ENCODE data around the gene PCCA. TPM values are rescaled to one million over a fixed set of nuclear protein-coding genes. Genes with fewer than 3 reads are reported as not detected.

The PCCA gene
- total and polyA plus RNA-seq, 2 of the 13 experiments (the other 11 are each of a cell fraction or from before 2014, with no cell fraction given): 15.0 to 32.2 TPM

DNA sequence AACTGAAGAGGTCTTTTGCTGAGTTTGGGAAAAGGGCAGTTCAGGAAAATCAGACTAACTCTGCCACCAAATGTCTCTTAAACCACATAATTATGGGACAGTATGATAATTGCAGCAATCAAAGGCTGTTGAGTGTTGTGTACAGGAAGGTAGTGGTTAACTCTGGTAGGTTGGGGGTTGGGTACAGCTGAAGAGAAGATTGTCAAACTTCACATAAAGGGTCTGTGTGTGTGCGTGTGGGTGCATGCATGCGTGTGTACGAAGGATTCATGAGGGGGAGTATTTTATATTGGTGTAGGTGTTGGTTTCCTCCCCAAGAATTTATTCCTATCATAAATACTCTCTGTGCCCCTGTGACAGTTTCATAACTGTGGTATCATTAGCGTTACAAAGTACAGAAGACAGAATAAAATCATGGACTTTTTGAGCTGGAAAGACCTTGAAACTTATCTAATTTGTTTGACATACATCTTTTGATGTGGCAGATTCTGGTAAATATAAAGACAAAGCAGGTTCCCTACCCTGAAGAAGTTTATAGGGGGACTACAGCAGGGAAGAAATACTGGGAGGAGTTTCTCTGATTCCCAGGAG is 94.1 kb downstream of the PCCA start:
- POLR2A ChIA-PET: no interaction called here
- DNase-seq (ENCODE audit: low spot score) (peak; percentile 53), ATAC-seq (peak; percentile 56), FAIRE-seq (no peak)
- TF ChIP-seq ZNF260 (CRISPR knock-in tag; IDR thresholded peaks at IDR 0.05; ENCODE audit: borderline replicate concordance, low read depth): no peak
- TF ChIP-seq NCOA2 (CRISPR knock-in tag; IDR thresholded peaks at IDR 0.05): peak; percentile 42; the same call in 1 of the 2 replicates
- TF ChIP-seq MAFK (conservative IDR thresholded peaks at IDR 0.05 in 1 of 2, IDR thresholded peaks at IDR 0.05 in 1 of 2; ENCODE audit: low read length in 2 of 2): peak in 1 of 2 experiments; percentile 10; a peak in 1 of 4 replicates
- TF ChIP-seq MXD4 (CRISPR knock-in tag; IDR thresholded peaks at IDR 0.05): no peak
- no peak for TF ChIP-seq KMT2B (CRISPR knock-in tag; IDR thresholded peaks at IDR 0.05)
- TF ChIP-seq, protein P1, sequence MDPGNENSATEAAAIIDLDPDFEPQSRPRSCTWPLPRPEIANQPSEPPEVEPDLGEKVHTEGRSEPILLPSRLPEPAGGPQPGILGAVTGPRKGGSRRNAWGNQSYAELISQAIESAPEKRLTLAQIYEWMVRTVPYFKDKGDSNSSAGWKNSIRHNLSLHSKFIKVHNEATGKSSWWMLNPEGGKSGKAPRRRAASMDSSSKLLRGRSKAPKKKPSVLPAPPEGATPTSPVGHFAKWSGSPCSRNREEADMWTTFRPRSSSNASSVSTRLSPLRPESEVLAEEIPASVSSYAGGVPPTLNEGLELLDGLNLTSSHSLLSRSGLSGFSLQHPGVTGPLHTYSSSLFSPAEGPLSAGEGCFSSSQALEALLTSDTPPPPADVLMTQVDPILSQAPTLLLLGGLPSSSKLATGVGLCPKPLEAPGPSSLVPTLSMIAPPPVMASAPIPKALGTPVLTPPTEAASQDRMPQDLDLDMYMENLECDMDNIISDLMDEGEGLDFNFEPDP (CRISPR knock-in tag; conservative IDR thresholded peaks at IDR 0.05): no peak
- TF ChIP-seq, protein P2, sequence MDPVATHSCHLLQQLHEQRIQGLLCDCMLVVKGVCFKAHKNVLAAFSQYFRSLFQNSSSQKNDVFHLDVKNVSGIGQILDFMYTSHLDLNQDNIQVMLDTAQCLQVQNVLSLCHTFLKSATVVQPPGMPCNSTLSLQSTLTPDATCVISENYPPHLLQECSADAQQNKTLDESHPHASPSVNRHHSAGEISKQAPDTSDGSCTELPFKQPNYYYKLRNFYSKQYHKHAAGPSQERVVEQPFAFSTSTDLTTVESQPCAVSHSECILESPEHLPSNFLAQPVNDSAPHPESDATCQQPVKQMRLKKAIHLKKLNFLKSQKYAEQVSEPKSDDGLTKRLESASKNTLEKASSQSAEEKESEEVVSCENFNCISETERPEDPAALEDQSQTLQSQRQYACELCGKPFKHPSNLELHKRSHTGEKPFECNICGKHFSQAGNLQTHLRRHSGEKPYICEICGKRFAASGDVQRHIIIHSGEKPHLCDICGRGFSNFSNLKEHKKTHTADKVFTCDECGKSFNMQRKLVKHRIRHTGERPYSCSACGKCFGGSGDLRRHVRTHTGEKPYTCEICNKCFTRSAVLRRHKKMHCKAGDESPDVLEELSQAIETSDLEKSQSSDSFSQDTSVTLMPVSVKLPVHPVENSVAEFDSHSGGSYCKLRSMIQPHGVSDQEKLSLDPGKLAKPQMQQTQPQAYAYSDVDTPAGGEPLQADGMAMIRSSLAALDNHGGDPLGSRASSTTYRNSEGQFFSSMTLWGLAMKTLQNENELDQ (CRISPR knock-in tag; IDR thresholded peaks at IDR 0.05; ENCODE audit: borderline replicate concordance): no peak
- TF ChIP-seq ZNF781 (CRISPR knock-in tag; IDR thresholded peaks at IDR 0.05; ENCODE audit: borderline replicate concordance, not compliant biosample characterization): no peak
- TF ChIP-seq, protein P3, sequence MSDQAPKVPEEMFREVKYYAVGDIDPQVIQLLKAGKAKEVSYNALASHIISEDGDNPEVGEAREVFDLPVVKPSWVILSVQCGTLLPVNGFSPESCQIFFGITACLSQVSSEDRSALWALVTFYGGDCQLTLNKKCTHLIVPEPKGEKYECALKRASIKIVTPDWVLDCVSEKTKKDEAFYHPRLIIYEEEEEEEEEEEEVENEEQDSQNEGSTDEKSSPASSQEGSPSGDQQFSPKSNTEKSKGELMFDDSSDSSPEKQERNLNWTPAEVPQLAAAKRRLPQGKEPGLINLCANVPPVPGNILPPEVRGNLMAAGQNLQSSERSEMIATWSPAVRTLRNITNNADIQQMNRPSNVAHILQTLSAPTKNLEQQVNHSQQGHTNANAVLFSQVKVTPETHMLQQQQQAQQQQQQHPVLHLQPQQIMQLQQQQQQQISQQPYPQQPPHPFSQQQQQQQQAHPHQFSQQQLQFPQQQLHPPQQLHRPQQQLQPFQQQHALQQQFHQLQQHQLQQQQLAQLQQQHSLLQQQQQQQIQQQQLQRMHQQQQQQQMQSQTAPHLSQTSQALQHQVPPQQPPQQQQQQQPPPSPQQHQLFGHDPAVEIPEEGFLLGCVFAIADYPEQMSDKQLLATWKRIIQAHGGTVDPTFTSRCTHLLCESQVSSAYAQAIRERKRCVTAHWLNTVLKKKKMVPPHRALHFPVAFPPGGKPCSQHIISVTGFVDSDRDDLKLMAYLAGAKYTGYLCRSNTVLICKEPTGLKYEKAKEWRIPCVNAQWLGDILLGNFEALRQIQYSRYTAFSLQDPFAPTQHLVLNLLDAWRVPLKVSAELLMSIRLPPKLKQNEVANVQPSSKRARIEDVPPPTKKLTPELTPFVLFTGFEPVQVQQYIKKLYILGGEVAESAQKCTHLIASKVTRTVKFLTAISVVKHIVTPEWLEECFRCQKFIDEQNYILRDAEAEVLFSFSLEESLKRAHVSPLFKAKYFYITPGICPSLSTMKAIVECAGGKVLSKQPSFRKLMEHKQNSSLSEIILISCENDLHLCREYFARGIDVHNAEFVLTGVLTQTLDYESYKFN (CRISPR knock-in tag; conservative IDR thresholded peaks at IDR 0.05): no peak
- H2AFZ ChIP-seq (ENCODE audit: low read length): no peak overlapping the region
- H4K20me1 ChIP-seq (ENCODE audit: insufficient read depth, low read length): no peaks in the 10 kb centered on the region
- intact Hi-C loops (cut with micrococcal nuclease; ENCODE audit: unreplicated experiment) (no loop called here), in situ Hi-C loops (cut with HindIII; ENCODE audit: extremely low pct_ligation_motif_present, low pct_unique_long_range_greater_than_20kb) (no loop called here)
- H3K4me1 ChIP-seq (ENCODE audit: insufficient read depth, low read length): peaks cover 21% of the 10 kb centered on the region
- no TSS peak for BruUV-seq (replicated peaks)
- CTCF ChIA-PET (ENCODE audit: low intra/inter-chr PET ratio, low total read pairs): no interaction called here
- H3K79me2 ChIP-seq (ENCODE audit: insufficient read depth, low read length): no peaks in the 10 kb centered on the region
- no peaks in the 10 kb centered on the region for H3K9me3 ChIP-seq (ENCODE audit: low read length)
- 58% methylated on average over 4 of the region's 4 CpGs for WGBS (ENCODE audit: low lambda C conversion rate)
- H3K27ac ChIP-seq (ENCODE audit: extremely low read length, insufficient read depth, low read length): peak overlapping the region; percentile 17
- no peak overlapping the region for H3K9ac ChIP-seq (ENCODE audit: insufficient read depth, low read depth, low read length)
- peak overlapping the region; percentile 44 for H3K4me2 ChIP-seq (ENCODE audit: low read depth, low read length)
- no peak overlapping the region for H3K4me3 ChIP-seq (replicated peaks in 1 of 3; ENCODE audit: insufficient read depth in 1 of 3, low read depth in 2 of 3, low read length in 3 of 3)
- H3K36me3 ChIP-seq (replicated peaks in 1 of 2; ENCODE audit: control insufficient read depth in 1 of 2, insufficient read depth in 2 of 2, low read length in 2 of 2): no peaks in the 10 kb centered on the region
- no peaks in the 10 kb centered on the region for H3K27me3 ChIP-seq (ENCODE audit: control insufficient read depth in 1 of 2, insufficient read depth in 2 of 2, low read length in 2 of 2)
